NCI-H2029 (cell line): Measurements from ENCODE around the gene ATR.
"Not testable (repeated sequence)": the region's sequence is repeated elsewhere in the genome, so short reads cannot be mapped to it uniquely, and the experiment has no call there.

Experiments used
- DNase-seq: peaks from one replicate; lab custom pipeline; 2025; lab: John Stamatoyannopoulos, UW

The ATR gene

DNA sequence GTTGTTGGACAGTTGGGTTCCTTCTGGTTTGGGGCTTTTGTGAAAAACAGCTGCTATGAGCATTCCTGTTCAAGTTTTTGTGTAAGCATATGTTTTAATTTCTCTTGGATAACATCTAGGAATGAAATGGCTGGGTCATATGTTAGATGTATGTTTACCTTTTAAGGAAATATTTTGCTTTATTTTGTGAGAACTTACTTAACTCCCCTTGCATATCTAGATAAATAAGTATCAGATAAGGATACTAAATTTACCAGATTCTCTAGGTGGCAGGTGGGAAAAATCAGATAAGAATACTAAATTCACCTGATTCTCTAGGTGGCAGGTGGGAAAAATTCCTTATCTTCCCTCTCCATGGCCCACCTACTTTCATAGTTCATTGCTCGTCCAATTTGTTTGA lies 16.6 kb upstream of the ATR start:
- no peak for DNase-seq

DNA sequence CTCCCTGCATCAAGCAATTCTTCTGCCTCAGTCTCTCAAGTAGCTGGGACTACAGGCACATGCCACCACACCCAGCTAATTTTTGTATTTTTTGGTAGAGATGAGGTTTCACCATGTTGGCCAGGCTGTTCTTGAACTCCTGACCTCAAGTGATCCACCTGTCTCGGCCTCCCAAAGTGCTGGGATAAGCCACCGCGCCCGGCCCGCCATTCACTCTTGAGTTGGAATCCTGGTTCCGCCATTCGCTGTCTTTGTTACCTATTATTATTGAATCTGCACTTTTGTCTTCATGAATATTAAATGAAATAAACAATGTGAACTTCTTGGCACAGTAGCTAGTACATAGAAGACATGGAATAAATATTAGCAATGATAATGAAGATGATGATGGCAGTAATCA lies 13.7 kb upstream of the ATR start:
- not testable (repeated sequence) for DNase-seq

DNA sequence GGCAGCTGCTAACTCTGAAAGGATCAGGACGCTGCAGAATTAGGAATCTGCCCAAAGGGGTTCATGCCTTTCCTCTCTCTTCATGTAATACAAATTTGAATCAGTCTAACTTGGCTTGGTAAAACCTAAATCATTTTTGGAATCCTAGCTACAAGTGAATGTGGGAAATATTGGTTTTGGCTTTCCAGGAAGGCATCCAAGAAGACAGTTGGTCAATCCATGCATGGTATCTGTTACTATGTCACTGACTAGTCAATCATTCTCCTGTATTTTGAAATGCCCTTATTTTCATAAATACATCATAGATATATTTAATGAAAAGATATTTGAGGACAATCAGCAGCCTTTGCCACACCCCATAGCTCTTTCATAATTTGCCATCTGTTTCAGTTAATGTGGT lies 10.2 kb upstream of the ATR start:
- no peak for DNase-seq

DNA sequence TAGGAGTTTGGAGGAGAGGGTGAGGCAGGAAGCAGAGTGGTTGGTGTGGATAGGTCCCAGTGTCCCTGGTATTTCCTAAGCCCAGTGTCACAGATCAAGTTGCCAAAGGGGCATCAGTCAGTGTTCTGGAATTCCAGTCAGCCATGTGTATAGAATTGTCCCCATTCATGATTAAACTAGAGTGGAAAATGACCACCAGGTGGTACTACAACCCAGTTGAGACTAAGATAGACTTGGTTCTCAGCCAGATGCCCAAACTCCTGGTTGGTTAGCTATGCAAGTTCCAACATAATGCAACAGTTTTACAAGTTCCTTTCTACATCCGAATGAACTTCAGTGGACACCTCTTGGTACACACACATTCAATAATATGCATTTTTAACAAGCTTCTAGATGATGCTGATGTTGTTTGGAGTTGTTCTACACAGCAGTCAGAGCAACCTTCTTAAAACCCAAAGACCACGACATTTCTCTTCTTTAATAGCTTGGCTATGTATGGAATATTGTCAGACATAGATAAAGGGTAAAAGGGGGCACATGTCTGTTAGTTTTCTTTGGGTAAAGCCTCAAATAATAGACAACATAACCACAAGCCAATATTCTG lies 8.4 kb upstream of the ATR start:
- peak; percentile 64 for DNase-seq

DNA sequence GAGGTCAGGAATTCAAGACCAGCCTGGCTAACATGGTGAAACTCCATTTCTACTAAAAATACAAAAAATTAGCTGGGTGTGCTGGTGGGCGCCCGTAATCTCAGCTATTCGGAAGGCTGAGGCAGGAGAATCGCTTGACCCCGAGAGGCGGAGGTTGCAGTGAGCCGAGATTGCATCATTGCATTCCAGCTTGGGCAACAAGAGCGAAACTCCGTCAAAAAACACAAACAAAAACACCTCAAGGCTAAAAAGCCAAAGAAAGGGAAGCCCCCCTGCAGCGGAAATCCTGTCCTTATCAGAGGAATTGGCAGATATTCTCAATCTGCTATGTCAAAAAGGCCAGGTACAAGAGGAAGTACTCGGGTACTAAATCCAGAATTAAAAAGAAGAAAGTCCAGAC lies 2.5 kb upstream of the ATR start:
- not testable (repeated sequence) for DNase-seq

DNA sequence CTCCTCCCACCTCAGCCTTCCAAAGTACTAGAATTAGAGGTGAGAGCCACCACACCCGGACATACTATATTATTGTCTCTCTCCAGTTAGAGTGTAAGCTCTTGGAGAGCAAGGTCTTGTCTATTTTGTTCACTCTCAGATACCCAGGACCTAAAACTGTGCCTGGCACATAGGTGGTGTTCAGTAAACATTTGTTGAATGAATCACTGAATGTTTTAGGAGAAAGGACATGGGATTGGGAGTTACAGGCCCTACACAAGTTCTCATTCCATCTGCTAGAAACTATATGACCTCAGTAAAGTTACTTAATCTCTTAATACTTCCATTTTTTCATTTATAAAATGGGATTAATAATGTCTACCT lies 1.5 kb upstream of the ATR start:
- DNase-seq = no peak

DNA sequence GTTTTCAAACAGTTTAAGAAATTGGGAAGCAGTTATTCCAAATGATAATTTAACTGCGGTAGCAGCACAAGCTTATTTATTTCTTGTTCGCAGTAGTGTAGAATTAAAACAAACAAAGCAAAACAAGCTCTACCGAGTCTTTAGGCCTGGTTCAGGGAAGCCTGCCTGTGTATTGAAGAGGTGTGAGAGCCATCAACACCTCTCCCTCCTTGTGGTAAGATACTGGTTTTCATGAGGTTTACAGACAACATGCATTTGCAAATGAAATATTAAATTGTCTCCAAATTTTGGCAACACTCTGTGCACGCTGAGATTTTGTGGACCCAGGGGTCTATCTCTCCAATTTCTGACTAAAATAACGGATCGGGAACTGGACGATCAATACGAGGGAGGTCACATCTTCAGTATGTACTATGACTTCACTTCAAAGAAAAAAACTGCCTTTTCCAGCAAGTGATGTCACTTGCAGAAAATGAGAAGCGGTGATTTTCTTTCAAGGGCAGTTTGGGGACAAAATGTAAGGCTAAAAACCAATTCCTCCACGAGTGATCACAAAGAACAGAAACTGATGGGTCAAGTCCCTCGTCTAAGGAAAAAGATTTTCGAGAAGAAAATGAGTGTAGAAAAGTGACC lies 721 bp downstream of the ATR start:
- DNase-seq = no peak

DNA sequence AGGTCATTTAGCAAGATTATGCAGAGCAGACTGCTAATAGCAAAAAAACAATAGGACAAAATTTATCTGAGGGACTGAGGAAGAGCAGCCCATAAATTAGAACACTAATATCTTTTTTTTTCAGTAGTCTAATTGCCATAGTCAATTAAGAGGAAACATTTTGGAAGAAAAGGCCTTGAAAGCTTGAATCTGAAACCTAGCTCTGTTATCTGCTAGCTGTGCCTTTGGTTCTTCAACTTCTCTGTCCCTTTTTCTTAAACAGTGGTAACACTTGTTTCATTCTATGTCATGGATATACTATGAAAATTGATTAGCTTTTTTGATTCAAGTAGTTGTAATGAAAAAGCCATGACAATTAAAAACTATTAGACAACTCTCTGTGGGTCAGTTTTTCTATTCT lies 1.7 kb downstream of the ATR start:
- DNase-seq = no peak

DNA sequence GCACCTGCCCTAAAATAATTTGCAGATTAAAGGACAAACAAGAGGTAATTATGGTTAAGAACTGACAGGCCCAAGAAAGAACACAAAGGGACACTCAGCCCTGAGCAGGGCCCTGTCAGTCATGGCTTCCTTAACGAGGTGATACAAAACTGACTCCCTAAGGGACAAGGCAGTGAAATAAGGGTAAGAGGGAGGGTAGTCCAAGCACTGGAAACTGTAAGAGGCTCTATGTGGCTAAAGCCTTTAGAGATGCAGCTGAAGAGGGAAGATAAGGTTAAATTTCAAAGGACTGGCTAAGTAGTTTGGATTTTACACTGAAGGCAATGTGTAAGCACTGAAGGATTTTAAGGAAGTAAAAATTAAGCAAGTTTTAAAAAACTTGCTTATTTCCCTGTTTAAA lies 3.9 kb downstream of the ATR start:
- DNase-seq = no peak

DNA sequence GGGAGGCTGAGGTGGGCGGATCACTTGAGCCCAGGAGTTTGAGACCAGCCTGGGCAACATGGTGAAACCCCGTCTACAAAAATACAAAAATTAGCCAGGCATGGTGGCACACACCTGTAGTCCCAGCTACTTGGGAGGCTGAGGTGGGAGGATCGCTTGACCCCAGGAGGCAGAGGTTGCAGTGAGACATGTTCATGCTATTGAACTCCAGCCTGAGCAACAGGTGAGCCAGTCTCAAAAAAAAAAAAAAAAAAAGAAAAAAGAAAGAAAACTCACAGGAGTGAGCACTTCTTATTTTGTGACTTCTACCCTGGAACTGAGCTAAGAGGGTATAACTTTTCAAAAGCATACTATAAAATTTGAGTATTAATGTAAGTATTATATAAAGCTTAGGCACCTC lies 4.3 kb downstream of the ATR start:
- not testable (repeated sequence) for DNase-seq

DNA sequence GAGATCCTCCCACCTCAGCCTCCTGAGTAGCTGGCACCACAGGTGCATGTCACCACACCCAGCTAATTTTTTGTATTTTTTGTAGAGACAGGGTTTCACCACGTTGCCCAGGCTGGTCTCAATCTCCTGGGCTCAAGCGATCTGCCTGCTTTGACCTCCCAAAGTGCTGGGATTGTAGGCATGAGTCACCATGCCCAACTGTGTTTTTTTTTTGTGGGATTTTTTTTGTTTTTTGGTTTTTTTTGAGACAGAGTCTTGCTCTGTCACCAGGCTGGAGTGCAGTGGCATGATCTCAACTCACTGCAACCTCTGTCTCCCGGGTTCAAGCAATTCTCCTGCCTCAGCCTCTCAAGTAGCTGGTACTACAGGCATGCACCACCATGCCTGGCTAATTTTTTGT lies 9.1 kb downstream of the ATR start:
- not testable (repeated sequence) for DNase-seq

DNA sequence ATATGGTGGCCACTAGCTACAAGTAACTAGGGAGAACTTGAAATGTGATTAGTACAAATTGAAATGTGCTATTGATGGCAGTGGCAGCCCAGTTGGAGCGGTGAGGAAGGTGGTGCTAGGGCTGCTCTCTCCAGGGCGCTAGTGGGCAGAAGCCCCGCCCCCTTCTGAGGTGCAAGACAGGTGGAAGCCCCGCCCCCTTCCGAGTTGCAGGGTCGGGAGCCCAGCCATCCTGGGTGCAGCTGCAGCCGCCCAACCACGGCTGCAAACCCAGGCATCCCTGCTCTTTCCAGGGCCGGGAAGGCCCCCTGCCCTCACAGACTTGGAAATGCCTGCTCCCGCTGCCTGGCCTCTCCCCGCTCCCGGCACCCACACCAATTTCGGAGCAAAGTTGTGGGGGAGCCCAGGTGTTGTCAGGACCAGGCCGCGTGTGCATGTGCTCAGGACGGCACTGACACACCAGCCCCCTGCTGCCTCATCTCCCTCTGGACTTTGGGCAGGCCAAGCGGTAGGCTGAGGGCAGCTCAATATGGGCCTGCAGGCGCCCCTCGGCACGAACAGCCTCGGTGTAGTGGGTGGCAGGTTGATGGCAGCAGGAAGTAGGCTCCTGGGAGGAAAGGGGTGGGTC lies 10.0 kb downstream of the ATR start:
- no peak for DNase-seq

DNA sequence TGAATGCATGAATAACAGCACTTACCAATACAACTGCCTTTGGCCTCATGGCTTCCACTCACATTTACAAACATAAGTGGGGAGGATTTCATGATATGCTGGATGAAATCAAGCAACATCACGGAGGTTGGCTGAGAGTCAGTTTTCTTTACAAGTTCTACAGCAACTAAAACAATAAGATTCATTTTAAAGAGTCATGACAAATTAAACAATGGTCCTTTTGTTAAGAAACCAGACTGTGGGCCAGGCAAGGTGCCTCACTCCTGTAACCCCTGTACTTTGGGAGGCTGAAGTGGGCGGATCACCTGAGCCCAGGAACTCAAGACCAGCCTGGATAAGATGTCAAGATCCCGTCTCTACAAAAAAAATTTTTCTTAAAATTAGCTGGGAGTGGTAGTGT lies 12.4 kb downstream of the ATR start:
- no peak for DNase-seq

DNA sequence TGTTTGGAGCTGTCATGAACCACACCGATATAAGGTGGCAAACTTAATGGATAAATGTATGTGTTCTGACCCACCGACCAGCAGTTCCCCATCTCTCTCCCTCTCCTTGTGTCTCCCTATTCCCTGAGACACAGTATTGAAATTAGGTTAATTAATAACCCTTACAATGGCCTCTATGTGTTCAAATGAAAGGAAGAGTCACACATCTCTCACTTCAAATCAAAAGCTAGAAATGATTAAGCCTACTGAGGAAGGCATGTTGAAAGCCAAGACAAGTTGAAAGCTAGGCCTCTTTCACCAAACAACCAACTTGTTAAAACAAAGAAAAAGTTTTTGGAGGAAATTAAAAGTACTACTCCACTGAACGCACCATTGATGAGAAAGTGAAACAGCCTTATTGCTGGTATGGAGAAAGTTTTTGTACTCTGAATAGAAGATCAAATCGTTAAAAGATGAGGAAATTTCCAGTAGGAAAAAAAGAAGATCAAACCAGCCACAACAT lies 15.0 kb downstream of the ATR start:
- no peak for DNase-seq

DNA sequence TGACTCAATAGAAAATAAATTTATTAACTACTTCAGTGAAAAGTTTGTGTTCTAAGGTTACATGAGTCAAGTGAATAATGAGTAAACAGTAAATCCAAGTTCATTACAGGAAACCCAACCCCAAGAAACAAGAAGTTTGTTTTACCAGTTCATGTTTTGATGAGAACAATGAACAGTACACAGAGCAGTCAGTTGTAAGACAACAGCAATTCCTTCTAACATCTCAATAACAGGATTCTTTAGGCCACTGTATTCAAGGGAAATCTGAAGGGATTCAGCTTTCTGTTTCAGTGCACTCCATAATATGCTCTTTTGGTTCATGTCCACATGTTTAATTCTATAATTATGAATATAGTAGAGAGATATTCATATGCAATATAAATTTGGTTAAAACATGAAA lies 18.4 kb downstream of the ATR start:
- no peak for DNase-seq

DNA sequence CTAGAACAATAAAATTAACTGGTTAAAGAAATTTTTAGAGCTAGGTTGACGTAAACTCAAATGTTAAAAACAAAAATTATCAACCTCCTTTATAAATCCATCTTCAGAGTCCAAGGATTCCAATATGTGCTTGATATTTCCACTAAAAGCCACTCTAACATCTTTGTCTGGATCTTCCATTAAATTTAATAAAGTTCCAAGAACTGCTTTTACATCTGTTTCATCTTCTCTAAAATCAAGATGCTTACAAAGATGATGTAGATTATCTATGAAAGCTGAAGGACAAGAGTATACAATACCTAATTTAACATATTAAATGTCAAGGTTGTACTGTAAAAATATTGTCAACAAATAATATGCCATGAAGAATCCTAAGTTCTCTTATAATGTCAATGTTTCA lies 24.8 kb downstream of the ATR start:
- no peak for DNase-seq

DNA sequence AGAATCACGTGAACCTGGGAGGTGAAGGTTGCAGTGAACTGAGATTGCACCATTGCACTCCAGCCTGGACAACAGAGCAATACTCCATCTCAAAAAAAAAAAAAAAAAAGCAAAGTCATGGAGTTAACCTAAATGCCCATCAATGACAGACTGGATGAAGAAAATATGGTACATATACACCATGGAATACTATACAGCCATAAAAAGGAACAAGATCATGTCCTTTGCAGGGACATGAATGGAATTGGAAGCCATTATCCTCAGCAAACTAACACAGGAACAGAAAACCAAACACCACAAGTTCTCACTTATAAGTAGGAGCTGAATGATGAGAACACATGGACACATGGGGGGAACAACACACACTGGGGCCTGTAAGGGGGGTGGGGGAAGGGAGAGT lies 26.0 kb downstream of the ATR start:
- DNase-seq = not testable (repeated sequence)

DNA sequence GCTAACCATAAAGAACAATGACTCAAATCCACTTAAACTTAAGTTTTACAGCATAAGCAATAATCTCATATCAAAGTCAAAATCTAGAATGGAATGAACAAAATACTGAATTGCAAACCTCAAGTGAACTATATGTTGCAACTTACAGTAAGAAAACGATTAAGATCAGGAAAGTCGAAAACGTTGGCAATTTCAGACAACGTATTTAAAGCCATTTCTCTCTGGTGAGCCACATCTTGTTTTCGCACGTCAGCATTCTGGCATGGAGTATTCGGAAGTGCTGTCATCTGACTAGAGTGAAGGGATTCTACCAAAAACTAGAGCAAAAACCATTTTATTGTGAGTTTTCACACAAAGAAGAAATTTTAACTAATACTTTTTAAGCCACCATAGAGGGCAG lies 28.5 kb downstream of the ATR start:
- no peak for DNase-seq

DNA sequence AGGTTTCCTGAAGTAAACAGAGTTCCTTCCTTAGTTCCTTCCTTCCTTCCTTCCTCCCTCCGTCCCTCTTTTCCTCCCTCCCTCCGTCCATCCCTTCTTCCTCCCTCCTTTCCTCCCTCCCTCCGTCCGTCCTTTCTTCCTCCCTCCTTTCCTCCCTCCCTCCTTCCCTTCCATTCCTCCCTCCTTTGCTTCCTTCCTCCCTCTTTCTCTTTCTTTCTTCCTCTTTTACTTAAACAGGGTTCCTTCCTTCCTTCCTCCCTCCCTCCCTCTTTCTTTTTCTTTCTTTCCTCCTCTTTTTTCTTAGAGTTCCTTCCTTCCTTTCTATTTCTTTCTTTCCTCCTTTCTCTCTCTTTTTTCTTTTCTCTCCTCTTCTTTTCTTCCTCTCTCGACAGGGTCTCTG lies 35.2 kb downstream of the ATR start:
- no peak for DNase-seq

DNA sequence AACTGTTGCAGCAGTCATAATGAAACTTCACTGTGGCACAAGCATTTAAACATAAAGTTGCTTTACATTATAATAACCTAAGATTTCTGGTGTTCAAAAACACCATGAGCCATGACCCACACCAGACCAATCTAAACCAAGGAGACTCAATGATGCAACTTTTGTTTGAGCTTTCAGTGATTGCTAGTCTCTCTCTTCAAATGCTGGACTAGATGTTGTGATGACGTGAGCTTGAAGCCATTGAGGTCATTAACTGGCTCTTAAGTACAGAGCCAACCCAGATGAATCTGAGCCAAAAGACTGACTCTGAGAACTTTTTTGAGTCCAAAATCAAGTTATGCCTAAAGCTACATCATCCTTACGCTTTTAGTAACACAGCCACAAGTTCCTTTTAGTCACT lies 36.5 kb downstream of the ATR start:
- DNase-seq = no peak

DNA sequence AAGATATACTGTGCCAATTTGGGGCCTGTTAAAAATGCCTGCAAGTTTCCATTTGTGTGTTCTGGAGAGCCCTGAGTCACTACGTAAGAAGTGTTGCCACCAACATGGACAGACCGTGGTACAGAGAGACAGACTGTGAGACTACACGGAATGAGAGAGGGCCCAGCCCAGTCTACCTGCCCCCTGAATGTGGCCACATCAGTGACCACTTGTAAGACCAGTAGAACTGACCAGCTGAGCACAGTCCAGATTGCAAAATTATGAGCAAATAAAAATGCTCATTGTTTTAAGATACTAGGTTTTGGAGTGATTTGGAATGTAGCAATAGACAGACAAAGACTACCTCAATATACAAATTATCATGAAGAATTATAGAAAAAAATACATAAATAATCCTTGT lies 42.0 kb downstream of the ATR start:
- DNase-seq = no peak

DNA sequence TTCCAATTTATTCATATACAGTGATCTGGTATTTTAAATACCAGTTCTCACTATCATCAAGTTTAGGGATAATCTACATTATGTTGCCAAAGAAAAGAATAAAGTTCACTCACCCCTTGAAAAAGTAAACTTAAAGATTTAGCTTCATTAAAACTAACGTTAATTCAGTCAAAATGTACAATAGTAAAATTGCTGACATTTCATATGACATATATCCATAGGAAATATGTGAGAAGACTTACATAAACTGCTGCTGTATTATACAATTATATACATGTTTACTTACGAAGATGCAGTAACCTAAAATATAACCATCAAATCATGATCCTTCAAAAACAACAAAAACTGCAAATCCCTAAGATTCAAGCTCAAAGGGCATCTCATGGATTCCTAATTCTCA lies 44.0 kb downstream of the ATR start:
- no peak for DNase-seq

DNA sequence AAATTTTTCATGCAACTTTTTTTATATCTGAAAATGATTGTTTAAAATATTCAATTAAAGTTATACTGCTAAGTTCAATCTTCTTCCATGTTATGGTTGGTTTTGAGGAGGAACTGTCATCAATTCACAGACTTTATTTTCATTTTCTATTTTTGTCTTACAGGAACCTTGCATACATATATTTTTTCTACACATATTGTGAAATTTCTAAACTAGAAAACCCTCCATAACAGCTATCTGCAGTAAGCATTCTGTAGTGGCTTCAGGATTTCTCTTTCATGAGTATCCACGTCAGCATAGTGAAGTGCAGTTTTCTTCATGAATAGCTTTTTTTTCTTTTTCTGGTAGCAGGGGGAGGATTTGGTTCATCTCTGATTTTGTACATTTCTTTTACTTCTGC lies 48.2 kb downstream of the ATR start:
- no peak for DNase-seq
